ENCODE results near the gene FCGR3A.
"Not testable (repeated sequence)": the region's sequence is repeated elsewhere in the genome, so short reads cannot be mapped to it uniquely, and the experiment has no call there.

Gene FCGR3A

GRCh38 chr1:161529463-161530104, 20.0 kb downstream of the FCGR3A start:
- DNase-seq (ENCODE audit: low spot score) = not testable (repeated sequence)

DNA sequence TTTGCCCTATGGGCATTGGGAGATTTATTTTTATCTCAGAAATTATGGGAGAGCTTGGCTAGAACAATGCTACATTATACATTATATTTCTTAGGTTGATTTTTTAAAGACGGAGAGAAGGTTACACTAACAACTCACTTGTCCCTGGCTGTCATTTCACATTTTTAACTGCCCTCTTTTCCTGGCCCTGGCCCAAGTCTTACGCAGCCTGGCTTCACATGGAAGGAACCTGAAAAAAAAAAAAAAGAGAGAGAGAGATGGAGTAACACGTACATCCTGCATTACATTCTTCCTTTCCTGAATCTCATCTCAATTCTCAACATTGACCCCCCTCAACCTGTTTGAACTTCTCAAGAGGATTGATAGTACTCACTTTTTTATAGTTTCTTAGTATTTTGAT, 21.1 kb downstream of the FCGR3A start:
- DNase-seq (ENCODE audit: low spot score) = not testable (repeated sequence)

GRCh38 chr1:161525918-161526317, 23.7 kb downstream of the FCGR3A start:
- not testable (repeated sequence) for DNase-seq (ENCODE audit: low spot score)

GRCh38 chr1:161525321-161525720, 24.3 kb downstream of the FCGR3A start:
- DNase-seq (ENCODE audit: low spot score) = not testable (repeated sequence)

GRCh38 chr1:161524742-161525291, 24.8 kb downstream of the FCGR3A start:
- DNase-seq (ENCODE audit: low spot score) = not testable (repeated sequence)

GRCh38 chr1:161523817-161524741, 25.5 kb downstream of the FCGR3A start, which contains the start of gene HSPA6:
HSPA6 (plus strand) TSS chr1:161524540; CDS start chr1:161524659, 119 bp downstream.
- DNase-seq (ENCODE audit: low spot score) = peak; percentile 84

DNA sequence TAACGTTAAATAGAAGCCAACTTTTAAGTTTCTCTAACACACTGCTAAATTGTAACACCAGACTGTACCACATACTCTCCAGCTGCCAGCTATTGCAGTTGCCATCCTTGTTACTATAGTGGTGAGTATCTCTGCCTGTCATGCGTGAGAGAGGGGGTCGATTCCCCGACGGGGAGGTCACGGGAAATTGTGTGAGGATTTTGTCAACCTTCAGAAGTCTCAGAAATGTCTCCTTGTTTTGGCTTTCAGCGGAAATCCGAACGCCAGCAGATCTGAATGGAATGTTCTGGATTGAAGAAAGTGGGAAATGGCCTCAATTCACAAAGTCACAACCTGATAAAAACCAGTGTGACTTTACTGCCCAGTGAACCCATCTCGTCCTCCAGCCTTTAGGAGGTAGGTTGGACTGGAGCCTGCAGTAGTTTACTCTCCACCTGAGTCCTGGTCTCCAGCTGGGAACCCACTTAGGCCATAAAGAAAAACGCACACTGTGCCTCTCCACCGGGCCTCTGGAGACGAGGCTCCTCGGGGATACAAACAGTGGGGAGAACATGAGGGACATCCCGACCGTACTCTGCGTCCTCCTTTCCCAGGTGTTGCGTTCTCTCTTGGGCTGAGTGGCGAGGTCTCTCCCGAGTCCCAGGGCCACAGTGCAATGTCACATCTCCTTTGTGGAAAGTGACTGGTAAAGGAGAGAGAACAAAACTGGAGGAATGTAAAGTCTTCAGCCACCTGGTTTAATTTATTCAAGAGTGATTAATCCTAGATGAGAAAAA, 26.4 kb downstream of the FCGR3A start:
- not testable (repeated sequence) for DNase-seq (ENCODE audit: low spot score)

GRCh38 chr1:161513953-161514352, 35.7 kb downstream of the FCGR3A start:
- not testable (repeated sequence) for DNase-seq (ENCODE audit: low spot score)

DNA sequence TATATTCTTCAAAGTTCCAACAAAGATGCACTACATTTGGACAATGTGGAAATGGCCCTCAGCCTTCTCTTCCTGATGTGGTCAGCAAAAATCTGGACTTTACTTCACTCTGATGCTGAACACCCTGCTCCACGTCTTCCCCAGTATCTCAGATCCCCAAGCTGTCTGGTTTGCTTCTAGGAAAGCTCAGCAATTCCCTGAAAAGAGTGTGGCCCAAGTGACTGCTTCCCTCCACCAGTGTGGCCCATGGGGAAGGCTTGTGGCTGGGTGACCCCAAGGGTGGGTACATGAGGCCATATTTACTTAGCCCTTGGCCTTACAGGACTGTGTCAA, 36.2 kb downstream of the FCGR3A start:
- DNase-seq (ENCODE audit: low spot score) = not testable (repeated sequence)

GRCh38 chr1:161512636-161513447, 36.8 kb downstream of the FCGR3A start:
- DNase-seq (ENCODE audit: low spot score) = not testable (repeated sequence)

DNA sequence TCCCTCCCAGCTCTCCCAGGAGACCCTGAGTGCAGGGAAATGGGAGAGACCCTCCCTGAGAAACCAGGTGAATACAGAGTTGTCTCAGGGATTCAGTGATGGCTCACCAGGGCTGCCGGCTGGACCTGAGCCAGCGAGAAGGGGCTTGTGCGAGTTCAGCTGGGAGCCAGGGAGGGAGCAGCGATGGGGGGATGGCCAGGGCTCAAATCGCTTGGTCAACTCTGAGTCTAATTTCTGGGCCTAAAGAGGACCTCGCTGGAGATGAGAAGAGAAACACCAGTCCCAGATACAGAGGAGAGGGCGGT, 37.9 kb downstream of the FCGR3A start:
- no peak for DNase-seq (ENCODE audit: low spot score)

DNA sequence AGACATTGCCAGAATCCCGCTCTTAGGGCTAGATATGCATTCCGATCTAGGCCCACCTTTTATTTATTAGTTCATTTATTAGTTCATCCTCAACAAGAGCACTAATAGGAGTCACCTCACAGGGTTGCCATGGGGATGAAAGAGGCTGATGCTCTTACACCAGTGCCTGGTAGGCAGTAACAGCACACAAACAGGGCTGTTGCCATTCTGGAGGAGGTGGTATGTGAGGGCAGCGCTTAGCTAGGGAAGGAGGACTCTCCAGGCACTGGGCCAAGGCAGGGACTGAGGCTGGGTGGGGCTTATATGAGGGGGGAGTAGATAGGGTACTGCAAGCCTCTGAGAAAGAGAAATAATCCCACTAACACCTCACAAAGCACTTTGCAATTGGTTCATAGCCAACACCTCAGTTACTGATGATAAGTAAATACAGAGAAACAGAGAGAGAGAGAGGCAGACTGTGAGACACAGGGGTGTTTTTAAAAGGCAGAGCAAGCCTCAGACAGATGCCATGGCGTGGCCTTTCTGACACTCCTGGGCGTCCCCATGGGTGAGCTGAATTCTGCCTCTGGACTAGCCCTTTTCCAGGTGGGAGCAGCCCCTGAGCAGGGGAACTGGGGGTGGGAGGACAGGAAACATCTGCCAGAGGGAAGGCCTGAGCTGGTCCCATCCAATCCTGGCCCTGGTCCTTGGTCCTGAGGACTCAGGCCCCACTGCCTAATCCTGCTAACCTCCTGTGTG, 38.4 kb downstream of the FCGR3A start:
- peak; percentile 75 for DNase-seq (ENCODE audit: low spot score)

DNA sequence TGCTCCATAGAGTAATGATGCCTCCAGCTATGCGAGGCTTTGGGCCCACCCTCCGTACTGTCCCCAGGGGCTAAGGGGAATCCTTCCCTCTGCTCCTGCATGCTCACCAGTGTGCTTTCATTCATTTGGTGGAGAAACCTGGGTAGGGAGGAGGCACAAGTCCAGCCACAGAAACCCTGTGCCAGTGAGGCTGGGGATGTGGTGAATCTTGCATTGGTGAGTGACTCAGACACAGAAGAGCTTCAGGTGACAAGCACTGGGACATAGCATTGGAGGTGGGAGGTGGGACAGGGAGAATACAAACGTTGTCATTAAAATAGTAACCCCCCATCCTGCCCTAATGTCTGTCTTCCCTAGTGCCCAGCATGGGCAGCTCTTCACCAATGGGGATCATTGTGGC, 39.1 kb downstream of the FCGR3A start:
- DNase-seq (ENCODE audit: low spot score) = no peak

- no peak for DNase-seq (ENCODE audit: low spot score)
These were observed 43.0 kb downstream of the FCGR3A start for GRCh38 chr1:161506336-161507223.

GRCh38 chr1:161505686-161506085, 43.9 kb downstream of the FCGR3A start:
- DNase-seq (ENCODE audit: low spot score) = no peak

GRCh38 chr1:161503394-161503748, 46.2 kb downstream of the FCGR3A start:
- DNase-seq (ENCODE audit: low spot score) = no peak

DNA sequence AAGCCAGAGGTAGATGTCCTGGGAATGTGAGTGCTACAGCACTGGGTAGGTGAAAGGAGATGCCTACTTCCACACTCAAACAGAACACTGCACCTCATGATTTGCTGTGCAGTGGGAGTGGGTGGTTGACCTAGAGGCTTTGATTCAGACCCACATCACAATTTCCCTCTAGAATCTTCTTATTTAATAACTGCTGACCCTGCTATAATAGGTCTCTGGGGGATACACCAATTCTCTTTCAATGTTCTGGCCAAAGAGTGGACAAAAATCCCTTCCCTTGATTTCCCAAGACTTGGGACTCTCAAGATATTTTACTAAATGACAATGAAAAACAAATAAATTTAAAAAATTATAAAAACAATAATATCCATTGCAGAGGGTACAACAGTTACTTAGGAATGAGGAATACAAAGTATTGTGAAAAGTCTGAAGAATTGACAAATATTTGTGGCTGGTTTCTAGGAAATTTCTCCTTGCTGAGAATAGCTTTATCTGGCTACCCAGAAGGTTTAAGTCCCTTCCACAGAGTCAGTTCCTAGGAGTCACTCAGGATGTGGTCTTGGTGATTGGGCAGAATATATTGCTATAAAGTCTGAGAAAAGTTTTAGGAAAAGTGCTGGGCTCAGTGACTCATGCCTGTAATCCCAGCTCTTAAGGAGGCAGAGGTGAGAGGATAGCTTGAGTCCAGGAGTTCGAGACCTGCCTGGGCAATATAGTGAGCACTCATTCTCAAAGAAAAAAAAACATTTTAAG, 46.8 kb downstream of the FCGR3A start:
- DNase-seq (ENCODE audit: low spot score) = no peak

DNA sequence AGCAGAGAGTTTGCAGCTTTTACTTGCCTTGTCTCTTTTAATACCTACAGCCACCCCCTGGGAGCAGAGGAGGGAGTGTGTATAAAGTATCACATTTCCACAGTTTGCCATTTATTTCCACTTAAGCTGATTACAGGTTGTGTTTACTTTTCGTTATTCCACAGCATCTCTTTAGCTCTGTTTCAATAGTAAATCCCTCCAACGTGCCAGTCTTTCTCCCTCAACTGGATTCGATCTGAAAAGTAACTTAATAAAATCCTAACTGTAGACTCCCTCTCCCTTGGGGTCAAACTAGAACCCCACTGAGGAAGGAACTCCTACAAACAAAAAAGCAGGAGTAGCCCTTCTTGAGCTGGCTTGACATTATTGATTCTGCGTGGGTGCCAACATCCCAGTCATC, 47.4 kb downstream of the FCGR3A start:
- DNase-seq (ENCODE audit: low spot score) = no peak

DNA sequence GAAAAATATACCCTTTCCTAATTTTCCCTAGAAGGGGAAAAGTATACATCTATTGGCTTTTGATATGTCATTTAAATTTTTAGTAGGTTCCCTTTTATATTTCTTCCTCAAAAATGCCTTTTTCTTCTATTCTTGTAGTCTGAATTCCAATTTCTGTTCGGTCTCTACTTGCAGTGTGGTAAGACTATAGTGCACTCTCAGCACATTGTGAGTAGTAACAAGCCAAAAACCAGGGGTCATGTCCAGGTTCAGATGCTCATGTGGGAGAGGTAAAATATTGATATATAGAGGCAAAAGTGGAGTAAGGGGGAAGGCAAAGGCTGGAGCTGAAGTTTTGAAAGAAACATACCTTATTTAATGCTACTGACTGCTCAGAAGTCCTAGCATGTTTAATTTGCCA, 48.4 kb downstream of the FCGR3A start:
- no peak for DNase-seq (ENCODE audit: low spot score)
